ENCODE data around the gene SLC4A8. TPM values are rescaled to one million over a fixed set of nuclear protein-coding genes. Genes with fewer than 3 reads are reported as not detected.
"Not testable (repeated sequence)": the region's sequence is repeated elsewhere in the genome, so short reads cannot be mapped to it uniquely, and the experiment has no call there.

SLC4A8 gene
- total RNA-seq, 2 experiments from 2014 or later, result 2.8 to 3.7 TPM

- ChIA-PET POLR2A (no interaction called here), CTCF (no interaction called here)
These were observed 6.8 kb upstream of the SLC4A8 start for GRCh38 chr12:51417826-51418225.

- ChIA-PET CTCF (interaction anchor here (0.6 to 3.9 kb wide), 4 partner anchors 94 to 401 kb away, joined by 3 to 26 read pairs (median 4); no protein-coding TSS in a partner anchor), POLR2A (no interaction called here)
These were observed 5.0 kb upstream of the SLC4A8 start for GRCh38 chr12:51419425-51420193.

GRCh38 chr12:51421266-51421884 lies 3.3 kb upstream of the SLC4A8 start:
- POLR2A ChIA-PET, result no interaction called here

GRCh38 chr12:51424094-51424661 lies 453 bp upstream of the SLC4A8 start:
- ChIA-PET CTCF (interaction anchor here (0.5 to 1.9 kb wide), 4 partner anchors 17 to 574 kb away, joined by 3 to 12 read pairs (median 5); a partner anchor contains a TSS), POLR2A (no interaction called here)

More at GRCh38 chr12:51421266-51421884, 3.3 kb upstream of the SLC4A8 start:
- CTCF ChIA-PET, result interaction anchor here (0.8 to 3.9 kb wide), 6 partner anchors 19 to 396 kb away, joined by 3 to 26 read pairs (median 4); partner anchors contain the start of gene GALNT6

GRCh38 chr12:51428256-51428655 lies 3.6 kb downstream of the SLC4A8 start:
- CTCF ChIA-PET, result interaction anchor here (1.0 to 1.4 kb wide), 2 partner anchors 103 to 168 kb away, joined by 3 to 5 read pairs; no protein-coding TSS in a partner anchor
- POLR2A ChIA-PET, result no interaction called here

GRCh38 chr12:51429700-51430099 lies 5.1 kb downstream of the SLC4A8 start:
- CTCF ChIA-PET, result interaction anchor here (1.2 kb wide), 1 partner anchor 102 kb away, joined by 3 read pairs; no protein-coding TSS in a partner anchor
- POLR2A ChIA-PET, result no interaction called here

- ChIA-PET POLR2A (no interaction called here), CTCF (interaction anchor here (1.2 kb wide), 1 partner anchor 102 kb away, joined by 3 read pairs; no protein-coding TSS in a partner anchor)
These were observed 5.7 kb downstream of the SLC4A8 start for GRCh38 chr12:51430196-51430895.

- ChIA-PET POLR2A (no interaction called here), CTCF (interaction anchor here (0.7 kb wide), 1 partner anchor 89 kb away, joined by 3 read pairs; no protein-coding TSS in a partner anchor)
These were observed 8.3 kb downstream of the SLC4A8 start for GRCh38 chr12:51432921-51433320.

GRCh38 chr12:51434305-51434704 lies 9.7 kb downstream of the SLC4A8 start:
- CTCF ChIA-PET, result interaction anchor here (0.7 kb wide), 1 partner anchor 1881 kb away, joined by 3 read pairs; no protein-coding TSS in a partner anchor
- POLR2A ChIA-PET, result no interaction called here

GRCh38 chr12:51437431-51437830 lies 12.8 kb downstream of the SLC4A8 start:
- ChIA-PET POLR2A (no interaction called here), CTCF (no interaction called here)

- ChIA-PET POLR2A (interaction anchor here (0.6 kb wide), 1 partner anchor 310 kb away, joined by 3 read pairs; no protein-coding TSS in a partner anchor), CTCF (no interaction called here)
These were observed 14.7 kb downstream of the SLC4A8 start for GRCh38 chr12:51439330-51439729.

- ChIA-PET CTCF (no interaction called here), POLR2A (no interaction called here)
These were observed 17.0 kb downstream of the SLC4A8 start for GRCh38 chr12:51441583-51441982.

GRCh38 chr12:51442324-51442723 lies 17.7 kb downstream of the SLC4A8 start:
- ChIA-PET CTCF (no interaction called here), POLR2A (no interaction called here)

GRCh38 chr12:51443573-51443972 lies 18.9 kb downstream of the SLC4A8 start:
- ChIA-PET CTCF (no interaction called here), POLR2A (no interaction called here)

GRCh38 chr12:51448618-51449256 lies 24.1 kb downstream of the SLC4A8 start:
- CTCF ChIA-PET, result no interaction called here
- POLR2A ChIA-PET, result no interaction called here

- POLR2A ChIA-PET, result no interaction called here
These were observed 25.1 kb downstream of the SLC4A8 start for GRCh38 chr12:51449580-51450246.

GRCh38 chr12:51450333-51450732 lies 25.7 kb downstream of the SLC4A8 start:
- CTCF ChIA-PET, result no interaction called here
- POLR2A ChIA-PET, result no interaction called here

More at GRCh38 chr12:51449580-51450246, 25.1 kb downstream of the SLC4A8 start:
- CTCF ChIA-PET, result no interaction called here

- POLR2A ChIA-PET, result no interaction called here
- CTCF ChIA-PET, result no interaction called here
These were observed 26.2 kb downstream of the SLC4A8 start for GRCh38 chr12:51450806-51451205.

- POLR2A ChIA-PET, CTCF ChIA-PET: not testable (repeated sequence)
These were observed 29.4 kb downstream of the SLC4A8 start for GRCh38 chr12:51454016-51454415.

Measured in activated CD8-positive, alpha-beta memory T cell treated with anti-CD3 and anti-CD28 coated beads for 36 hours (primary cell).